Neural cell (in vitro differentiated cells): ENCODE results near the gene JDP2. TPM values are rescaled to one million over a fixed set of nuclear protein-coding genes. Genes with fewer than 3 reads are reported as not detected.

Experiments
- H2AFZ ChIP-seq: fragments of 200-600, 300-800 bp; sonication (generic), shearing (Covaris generic); 2 replicates; pipeline ENCODE4 v1.6.0; 2014; ENCODE audit warnings: low read depth, mild to moderate bottlenecking, antibody characterized with exemption, low read length, moderate library complexity
- H3F3A ChIP-seq: fragments of 200-600 bp; shearing (Covaris generic); 2 replicates; pipeline ENCODE4 v1.6.1; 2016; ENCODE audit warnings: mild to moderate bottlenecking, moderate library complexity, mixed read lengths, antibody characterized with exemption, low read length; ENCODE audit not compliant: insufficient read depth, poor library complexity, severe bottlenecking
- H3K27ac ChIP-seq: fragments of 200-600, 300-800 bp; sonication (generic), shearing (Covaris generic); 2 replicates; pipeline ENCODE4 v1.5.1; 2014; ENCODE audit warnings: mild to moderate bottlenecking, low read length, moderate library complexity
- H3K27me3 ChIP-seq: fragments of 300-800, 200-600 bp; sonication (generic), shearing (Covaris generic); 2 replicates; pipeline ENCODE4 v1.6.0; 2014; ENCODE audit warnings: mild to moderate bottlenecking, low read depth, low read length, moderate library complexity; ENCODE audit not compliant: insufficient read depth
- H3K36me3 ChIP-seq: fragments of 300-800, 200-600 bp; sonication (generic), shearing (Covaris generic); 2 replicates; pipeline ENCODE4 v1.5.1; 2014; ENCODE audit warnings: mild to moderate bottlenecking, antibody characterized with exemption, low read length, moderate library complexity; ENCODE audit not compliant: insufficient read depth
- H3K4me2 ChIP-seq: fragments of 300-800, 200-600 bp; sonication (generic), shearing (Covaris generic); 2 replicates; pipeline ENCODE4 v1.6.0; 2014; ENCODE audit warnings: mild to moderate bottlenecking, low read length
- H3K4me3 ChIP-seq: fragments of 300-800, 200-600 bp; sonication (generic), shearing (Covaris generic); 2 replicates; pipeline ENCODE4 v1.5.1; 2014; ENCODE audit warnings: mild to moderate bottlenecking, low read length, moderate library complexity
- H3K79me2 ChIP-seq: fragments of 200-600 bp; shearing (Covaris generic); replicated peaks from 2 replicates; pipeline ENCODE4 v1.6.0; 2014; ENCODE audit warnings: mild to moderate bottlenecking, low read length, moderate library complexity; ENCODE audit not compliant: insufficient read depth
- H3K9ac ChIP-seq: fragments of 300-800, 200-600 bp; sonication (generic), shearing (Covaris generic); 2 replicates; pipeline ENCODE4 v1.6.1; 2016; ENCODE audit warnings: mild to moderate bottlenecking, low read length, mixed read lengths
- H3K9me2 ChIP-seq: fragments of 200-600 bp; shearing (Covaris generic); 2 replicates; pipeline ENCODE4 v1.6.1; 2016; ENCODE audit warnings: mild to moderate bottlenecking, low read length, mixed read lengths; ENCODE audit not compliant: insufficient read depth
- H3K9me3 ChIP-seq: fragments of 200-600, 300-800 bp; sonication (generic), shearing (Covaris generic); 2 replicates; pipeline ENCODE4 v1.6.1; 2016; ENCODE audit warnings: mild to moderate bottlenecking, mixed run types, low read length, moderate library complexity, mixed read lengths
- H4K20me1 ChIP-seq: fragments of 200-600 bp; shearing (Covaris generic); 2 replicates; pipeline ENCODE4 v1.6.1; 2016; ENCODE audit warnings: mild to moderate bottlenecking, mixed run types; ENCODE audit not compliant: insufficient read depth
- CTCF ChIP-seq: fragments of 450-650 bp; IDR thresholded peaks from 2 replicates; pipeline ENCODE4 v1.5.1; 2014; ENCODE audit warnings: antibody characterized with exemption, mild to moderate bottlenecking, moderate library complexity; ENCODE audit not compliant: poor library complexity, severe bottlenecking
- EP300 ChIP-seq: fragments of 450-650 bp; conservative IDR thresholded peaks from 2 replicates; pipeline ENCODE4 v1.6.1; 2014; ENCODE audit warnings: antibody characterized with exemption, mild to moderate bottlenecking, moderate library complexity; ENCODE audit not compliant: poor library complexity, severe bottlenecking
- EZH2 ChIP-seq: fragments of 200-600, 300-800 bp; shearing (Covaris generic), sonication (generic); IDR thresholded peaks from 2 replicates; pipeline ENCODE4 v1.6.1; 2014; ENCODE audit warnings: antibody characterized with exemption, low read length, borderline replicate concordance, mild to moderate bottlenecking; ENCODE audit not compliant: insufficient read depth, poor library complexity, severe bottlenecking
- MXI1 ChIP-seq: fragments of 450-650 bp; conservative IDR thresholded peaks from 2 replicates; pipeline ENCODE4 v1.6.1; 2014; ENCODE audit warnings: antibody characterized with exemption, mild to moderate bottlenecking; ENCODE audit not compliant: poor library complexity, severe bottlenecking
- POLR2AphosphoS5 ChIP-seq: IDR thresholded peaks from 2 replicates; pipeline ENCODE4 v1.6.1; 2012
- RAD21 ChIP-seq: fragments of 450-650 bp; conservative IDR thresholded peaks from 2 replicates; pipeline ENCODE4 v1.6.1; 2014; ENCODE audit warnings: antibody characterized with exemption, mild to moderate bottlenecking, moderate library complexity
- REST ChIP-seq: IDR thresholded peaks from 2 replicates; pipeline ENCODE4 v1.6.1; 2012; ENCODE audit warnings: borderline replicate concordance
- SMC3 ChIP-seq: fragments of 450-650 bp; conservative IDR thresholded peaks from 2 replicates; pipeline ENCODE4 v1.6.1; 2014; ENCODE audit warnings: antibody characterized with exemption, mild to moderate bottlenecking, moderate library complexity; ENCODE audit not compliant: poor library complexity
- TAF1 ChIP-seq: IDR thresholded peaks from 2 replicates; pipeline ENCODE4 v1.6.1; 2012; ENCODE audit warnings: low read depth
- polyA plus RNA-seq: library from polyadenylated mRNA; depleted of rRNA; stranded (reverse); fragments of >200 nt; gene quantifications from 2 replicates; pipeline ENCODE4 v1.2.3, GENCODE V29; 2014

Gene JDP2
- polyA plus RNA-seq, 1 donor from 2014 or later: 20.3 TPM

- no peak overlapping the region for H3K4me2 ChIP-seq
- TF ChIP-seq CTCF (no peak), TAF1 (no peak), EP300 (no peak), REST (no peak), MXI1 (no peak), SMC3 (no peak), POLR2AphosphoS5 (no peak), RAD21 (no peak), EZH2 (no peak)
- no peak overlapping the region for H3K9ac ChIP-seq
- H3K27me3 ChIP-seq: no peaks in the 10 kb centered on the region
- no peak overlapping the region for H2AFZ ChIP-seq
- no peaks in the 10 kb centered on the region for H3F3A ChIP-seq
- no peak overlapping the region for H3K27ac ChIP-seq
- H4K20me1 ChIP-seq: no peaks in the 10 kb centered on the region
- no peak overlapping the region for H3K4me3 ChIP-seq
- H3K9me2 ChIP-seq: no peaks in the 10 kb centered on the region
- no peaks in the 10 kb centered on the region for H3K9me3 ChIP-seq
- no peaks in the 10 kb centered on the region for H3K36me3 ChIP-seq
- H3K79me2 ChIP-seq: no peaks in the 10 kb centered on the region
Observed at GRCh38 chr14:75379930-75380270, 47.9 kb upstream of the JDP2 start.

- H4K20me1 ChIP-seq: no peaks in the 10 kb centered on the region
- H2AFZ ChIP-seq: no peak overlapping the region
- H3K4me2 ChIP-seq: no peak overlapping the region
- H3K4me3 ChIP-seq: no peak overlapping the region
- no peaks in the 10 kb centered on the region for H3K36me3 ChIP-seq
- H3K27me3 ChIP-seq: no peaks in the 10 kb centered on the region
- no peak for TF ChIP-seq CTCF
- TF ChIP-seq EZH2: no peak
- TF ChIP-seq TAF1: no peak
- TF ChIP-seq REST: no peak
- no peaks in the 10 kb centered on the region for H3K9me2 ChIP-seq
- H3F3A ChIP-seq: no peaks in the 10 kb centered on the region
- no peaks in the 10 kb centered on the region for H3K9me3 ChIP-seq
- H3K9ac ChIP-seq: no peak overlapping the region
- no peaks in the 10 kb centered on the region for H3K79me2 ChIP-seq
- no peak overlapping the region for H3K27ac ChIP-seq
Observed at GRCh38 chr14:75380656-75381055, 47.2 kb upstream of the JDP2 start.
